ENCODE results near the gene KDM3B.

GRCh38 chr5:138418444-138418843 is 66.0 kb downstream of the KDM3B start:
- TF ChIP-seq EZH2 (IDR thresholded peaks at IDR 0.05; ENCODE audit: borderline replicate concordance, low read length) (no peak), CTCF (conservative IDR thresholded peaks at IDR 0.05 in 1 of 2, IDR thresholded peaks at IDR 0.05 in 1 of 2; ENCODE audit: extremely low read depth in 1 of 2, insufficient read depth in 1 of 2, low read depth in 1 of 2, low read length in 2 of 2) (no peak)

Data from mammary epithelial cell (primary cell).